Endothelial cell of hepatic sinusoid (primary cell): Measurements from ENCODE around the gene CDRT4.

Experiments
- in situ Hi-C: cut with HindIII; loops from 2 replicates; pipeline ENCODE4 v1.10.0; 2017; ENCODE audit warnings: low sequenced_read_pairs

CDRT4 gene

GRCh38 chr17:15436473-15437302 is 30.7 kb downstream of the CDRT4 start:
- in situ Hi-C loops = no loop called here

- in situ Hi-C loops = no loop called here
Observed at GRCh38 chr17:15434956-15435355, 32.5 kb downstream of the CDRT4 start.

GRCh38 chr17:15432807-15433611 is 34.4 kb downstream of the CDRT4 start:
- in situ Hi-C loops = no loop called here

- in situ Hi-C loops = no loop called here
Observed at GRCh38 chr17:15431766-15432165, 35.7 kb downstream of the CDRT4 start.

- in situ Hi-C loops = no loop called here
Observed at GRCh38 chr17:15431196-15431595, 36.2 kb downstream of the CDRT4 start.

GRCh38 chr17:15424521-15424920 is 42.9 kb downstream of the CDRT4 start:
- in situ Hi-C loops = no loop called here

- in situ Hi-C loops = no loop called here
Observed at GRCh38 chr17:15422392-15422965, 44.9 kb downstream of the CDRT4 start.

GRCh38 chr17:15418781-15419180 is 48.6 kb downstream of the CDRT4 start:
- in situ Hi-C loops = no loop called here

GRCh38 chr17:15414532-15415306 is 52.7 kb downstream of the CDRT4 start:
- in situ Hi-C loops = no loop called here

- in situ Hi-C loops = no loop called here
Observed at GRCh38 chr17:15413101-15413771, 54.2 kb downstream of the CDRT4 start.

- in situ Hi-C loops = no loop called here
Observed at GRCh38 chr17:15412606-15413005, 54.8 kb downstream of the CDRT4 start.

- in situ Hi-C loops = no loop called here
Observed at GRCh38 chr17:15411384-15412198, 55.8 kb downstream of the CDRT4 start.

GRCh38 chr17:15409721-15410250 is 57.6 kb downstream of the CDRT4 start:
- in situ Hi-C loops = no loop called here

- in situ Hi-C loops = no loop called here
Observed at GRCh38 chr17:15408803-15409202, 58.6 kb downstream of the CDRT4 start.

- in situ Hi-C loops = no loop called here
Observed at GRCh38 chr17:15406081-15406480, 61.3 kb downstream of the CDRT4 start.

- in situ Hi-C loops = no loop called here
Observed at GRCh38 chr17:15405058-15405415, 62.4 kb downstream of the CDRT4 start.

GRCh38 chr17:15404106-15405057 is 63.0 kb downstream of the CDRT4 start:
- in situ Hi-C loops = no loop called here

- in situ Hi-C loops = no loop called here
Observed at GRCh38 chr17:15403276-15403939, 64.0 kb downstream of the CDRT4 start.
